ENCODE measurements around the gene SERPINI2.

The SERPINI2 gene, protein sequence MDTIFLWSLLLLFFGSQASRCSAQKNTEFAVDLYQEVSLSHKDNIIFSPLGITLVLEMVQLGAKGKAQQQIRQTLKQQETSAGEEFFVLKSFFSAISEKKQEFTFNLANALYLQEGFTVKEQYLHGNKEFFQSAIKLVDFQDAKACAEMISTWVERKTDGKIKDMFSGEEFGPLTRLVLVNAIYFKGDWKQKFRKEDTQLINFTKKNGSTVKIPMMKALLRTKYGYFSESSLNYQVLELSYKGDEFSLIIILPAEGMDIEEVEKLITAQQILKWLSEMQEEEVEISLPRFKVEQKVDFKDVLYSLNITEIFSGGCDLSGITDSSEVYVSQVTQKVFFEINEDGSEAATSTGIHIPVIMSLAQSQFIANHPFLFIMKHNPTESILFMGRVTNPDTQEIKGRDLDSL

GRCh38 chr3:167473863-167474262 is at the start of gene SERPINI2:
SERPINI2 (minus strand) TSS chr3:167474042; CDS start chr3:167471834, 2,208 bp downstream.
- DNase-seq = no peak

DNA sequence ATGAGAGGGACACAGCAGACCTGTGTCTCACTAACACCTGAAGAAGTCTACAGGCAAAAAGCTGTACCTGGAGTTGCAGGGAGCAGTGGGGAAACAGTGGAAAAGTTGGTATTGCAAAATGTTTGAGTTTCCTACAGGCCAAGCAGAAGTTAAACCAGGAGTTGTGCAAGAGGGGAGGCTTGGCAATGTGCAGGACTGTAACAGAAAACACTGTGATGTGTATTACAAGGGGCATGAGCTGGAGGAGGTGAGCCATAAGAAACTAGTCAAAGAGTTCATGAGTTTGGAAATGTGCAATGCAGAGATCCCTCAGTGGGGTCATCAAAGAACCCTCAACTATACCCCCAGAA is 47.1 kb upstream of the SERPINI2 start:
- no peak for DNase-seq

- DNase-seq = no peak
Observed at GRCh38 chr3:167520266-167521005, 46.6 kb upstream of the SERPINI2 start.

DNA sequence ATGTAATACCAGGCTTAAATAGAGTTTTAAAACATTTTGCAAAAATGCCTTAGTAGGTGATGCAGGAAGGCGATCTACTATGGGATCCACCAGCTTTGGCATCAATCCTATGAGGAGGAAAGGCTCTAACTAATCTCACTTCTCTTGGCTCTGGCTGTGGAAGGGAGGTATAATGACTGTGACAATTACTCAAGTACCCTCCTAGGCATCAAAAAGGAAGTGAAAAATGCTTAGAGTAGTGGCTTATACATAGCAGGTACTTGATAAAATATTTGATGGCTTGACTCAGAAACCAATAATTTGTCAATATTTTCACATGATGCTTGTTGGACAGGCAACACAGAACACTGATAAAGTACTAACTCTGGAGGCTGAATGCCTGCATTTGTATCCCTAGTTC is 34.1 kb upstream of the SERPINI2 start:
- DNase-seq = no peak

DNA sequence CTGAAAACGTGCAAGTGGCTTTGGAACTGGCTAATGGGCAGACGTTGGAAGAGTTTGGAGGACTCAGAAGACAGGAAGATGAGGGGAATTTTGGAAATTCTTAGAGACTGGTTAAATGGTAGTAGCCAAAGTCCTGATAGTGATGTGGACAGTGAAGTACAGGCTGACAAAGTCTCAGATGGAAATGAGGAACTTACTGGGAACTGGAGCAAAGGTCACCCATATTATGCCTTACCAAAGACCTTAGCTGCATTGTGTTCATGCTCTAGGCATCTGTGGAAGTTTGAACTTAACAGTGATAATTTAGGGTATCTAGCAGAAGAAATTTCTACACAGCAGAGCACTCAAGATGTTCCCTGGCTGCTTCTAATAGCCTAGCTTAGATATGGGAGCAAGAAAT is 28.6 kb upstream of the SERPINI2 start:
- DNase-seq = no peak

GRCh38 chr3:167501941-167502340 is 28.1 kb upstream of the SERPINI2 start:
- DNase-seq = no peak

- DNase-seq = no peak
Observed at GRCh38 chr3:167497903-167498302, 24.1 kb upstream of the SERPINI2 start.

GRCh38 chr3:167493244-167493643 is 19.4 kb upstream of the SERPINI2 start:
- no peak for DNase-seq

GRCh38 chr3:167491621-167492020 is 17.8 kb upstream of the SERPINI2 start:
- DNase-seq = no peak

- no peak for DNase-seq
Observed at GRCh38 chr3:167489571-167489970, 15.7 kb upstream of the SERPINI2 start.

GRCh38 chr3:167487556-167487955 is 13.7 kb upstream of the SERPINI2 start:
- DNase-seq = no peak

DNA sequence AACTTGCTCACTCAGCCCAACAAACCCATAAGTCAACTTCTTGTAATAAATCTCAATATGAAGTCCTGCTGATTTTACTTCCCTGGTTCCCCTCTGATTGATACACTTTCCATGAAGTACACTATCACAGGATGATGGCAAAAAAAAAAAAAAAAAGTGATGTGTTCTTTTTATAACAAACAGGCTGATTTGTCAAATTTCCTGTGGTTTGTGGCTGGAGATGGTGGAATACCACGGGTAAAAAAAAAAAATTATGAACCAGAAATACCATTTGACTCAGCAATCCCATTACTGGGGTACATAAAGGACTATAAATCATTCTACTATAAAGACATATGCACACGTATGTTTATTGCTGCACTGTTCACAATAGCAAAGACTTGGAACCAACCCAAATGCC is 10.7 kb upstream of the SERPINI2 start:
- no peak for DNase-seq

DNA sequence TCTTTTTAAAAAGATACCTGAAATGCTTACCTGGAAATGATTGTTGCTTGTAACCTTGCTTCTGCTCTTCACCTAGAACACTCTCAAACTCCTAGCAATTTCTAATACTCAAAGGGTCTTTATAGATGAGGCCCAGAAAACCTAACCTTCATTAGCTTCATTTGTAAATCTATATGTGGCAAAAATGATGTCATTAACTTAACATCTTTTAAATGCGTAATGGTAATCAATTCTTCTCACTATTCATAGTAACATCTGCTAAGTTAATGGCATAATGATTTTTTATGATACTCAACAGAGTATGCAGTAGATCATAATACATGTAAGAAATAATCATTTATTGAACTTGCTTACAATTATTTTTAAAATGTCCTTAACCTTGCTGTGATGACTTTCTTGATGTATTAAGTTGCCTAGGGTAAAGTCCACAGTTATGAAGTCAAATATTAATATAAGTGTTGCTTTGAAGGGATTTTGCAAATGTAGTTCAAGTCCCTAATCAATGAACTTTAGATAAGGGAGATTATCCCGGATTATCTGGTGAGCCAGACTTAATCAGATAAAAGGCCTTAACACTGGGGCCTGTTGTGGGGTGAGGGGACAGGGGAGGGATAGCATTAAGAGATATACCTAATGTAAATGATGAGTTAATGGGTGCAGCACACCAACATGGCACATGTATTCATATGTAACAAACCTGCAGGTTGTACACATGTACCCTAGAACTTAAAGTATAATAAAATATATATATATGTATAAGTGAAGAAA is 10.1 kb upstream of the SERPINI2 start:
- no peak for DNase-seq

DNA sequence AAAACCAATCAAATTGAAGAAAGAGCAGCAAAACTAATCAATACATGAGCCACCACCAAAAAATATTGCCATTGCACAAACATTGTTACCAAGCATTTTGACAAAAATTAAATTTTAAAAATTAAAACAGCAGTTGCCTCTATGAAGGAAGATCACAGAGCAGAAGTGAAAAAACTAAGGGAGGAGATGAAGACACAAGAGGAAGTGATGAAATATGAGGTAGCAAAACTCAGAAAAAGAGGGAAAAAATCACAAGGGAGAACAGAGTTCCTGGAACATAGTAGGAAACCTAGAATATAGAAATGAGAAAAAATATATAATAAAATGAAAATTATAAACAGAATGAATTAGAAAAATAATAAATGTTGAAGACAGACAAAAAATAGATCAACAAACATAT is 7.3 kb upstream of the SERPINI2 start:
- no peak for DNase-seq

- DNase-seq = no peak
Observed at GRCh38 chr3:167480748-167481147, 6.9 kb upstream of the SERPINI2 start.

GRCh38 chr3:167469381-167469780 is 4.5 kb downstream of the SERPINI2 start:
- no peak for DNase-seq

DNA sequence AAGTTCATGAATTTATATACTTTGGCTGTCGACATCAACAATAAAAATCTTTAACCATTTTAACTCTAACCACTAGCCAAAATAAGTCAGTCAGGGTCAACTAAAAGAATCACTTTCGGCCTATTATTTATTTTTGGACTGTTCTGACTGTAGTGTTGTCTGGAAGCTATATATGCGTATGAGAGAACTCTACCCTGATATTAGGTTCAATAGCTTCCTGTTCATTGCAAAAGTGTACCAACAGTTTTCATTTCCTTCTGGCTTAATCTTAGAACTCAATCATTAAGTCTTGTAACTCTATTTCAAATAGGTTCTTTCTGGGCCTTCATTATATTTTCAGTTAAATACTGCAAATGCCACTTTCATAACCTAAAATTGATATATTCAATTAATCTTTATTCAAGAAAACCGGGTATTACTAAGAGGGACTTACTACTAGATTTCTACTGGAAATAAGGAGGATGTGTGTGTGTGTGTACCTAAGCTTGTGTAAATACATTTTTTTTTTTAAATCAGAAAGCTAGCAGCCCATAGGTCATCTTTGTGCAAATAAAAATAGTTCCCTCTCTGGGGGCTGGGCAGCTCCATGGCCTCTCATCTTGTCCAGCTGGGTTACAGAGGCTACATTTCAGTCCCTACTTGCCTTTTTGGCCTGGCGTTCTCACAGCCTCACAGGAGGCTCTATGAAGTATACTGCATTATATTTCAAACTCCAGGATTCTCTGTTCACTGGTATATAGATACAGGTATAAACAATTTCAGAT is 5.8 kb downstream of the SERPINI2 start:
- DNase-seq = no peak

- DNase-seq = no peak
Observed at GRCh38 chr3:167466966-167467365, 6.9 kb downstream of the SERPINI2 start.

DNA sequence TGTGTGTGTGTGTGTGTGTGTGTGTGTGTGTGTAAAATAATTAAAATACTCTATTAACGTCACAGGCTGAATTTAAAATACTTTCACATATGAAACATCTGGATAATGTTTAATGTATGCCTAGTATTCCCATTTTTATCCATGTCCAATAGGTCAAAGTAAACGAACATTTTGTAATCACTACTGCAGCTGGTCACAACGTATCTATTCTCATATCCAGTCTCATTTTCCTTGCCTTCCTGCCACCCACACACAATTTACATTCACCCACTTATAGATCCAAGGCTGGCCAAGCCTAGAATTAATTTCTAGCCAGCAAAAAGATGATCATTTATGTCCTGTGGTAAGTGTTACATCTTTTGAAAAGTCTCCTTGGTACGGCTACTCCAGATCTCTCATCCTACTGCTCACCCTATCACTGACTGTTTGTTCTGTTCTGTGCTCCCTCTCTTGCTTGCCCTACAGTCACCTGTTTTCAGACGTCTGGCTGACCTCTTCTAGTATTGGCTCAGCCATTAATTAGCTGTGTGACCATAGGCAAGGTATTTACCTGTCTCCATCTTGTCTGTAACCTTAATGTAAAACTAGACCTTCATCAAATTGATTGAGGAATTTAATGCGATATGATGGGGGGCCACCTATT is 17.6 kb downstream of the SERPINI2 start:
- DNase-seq = no peak

DNA sequence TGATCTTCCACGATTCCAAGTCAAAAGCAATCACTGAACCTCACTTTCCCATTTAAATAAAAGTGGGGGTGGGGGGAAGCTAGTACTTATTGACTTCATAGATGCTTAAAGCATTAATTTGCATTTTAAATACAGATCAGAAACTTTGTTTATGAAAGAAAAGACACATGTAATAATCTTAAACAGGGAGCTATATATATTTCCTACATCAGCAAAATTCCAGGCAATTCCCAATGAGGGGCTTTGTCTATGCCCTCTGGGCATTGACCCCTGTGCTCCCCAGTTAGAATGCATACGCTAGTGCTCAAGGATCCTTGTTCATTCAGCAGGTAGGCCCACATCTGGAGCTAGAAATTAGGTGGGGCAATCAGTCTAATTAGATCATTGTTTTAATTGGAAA is 20.0 kb downstream of the SERPINI2 start:
- no peak for DNase-seq

GRCh38 chr3:167451282-167451681 is 22.6 kb downstream of the SERPINI2 start:
- no peak for DNase-seq

GRCh38 chr3:167450675-167451074 is 23.2 kb downstream of the SERPINI2 start:
- DNase-seq = no peak

All from cortex of kidney (tissue), 1 donor.